LoVo (cell line): ENCODE measurements around the gene HBA1.
A peak's percentile ranks its signal among the peaks of the same experiment; 100 is the strongest.
"Not testable (repeated sequence)": the region's sequence is repeated elsewhere in the genome, so short reads cannot be mapped to it uniquely, and the experiment has no call there.

ENCODE experiments used
- DNase-seq: peaks from one replicate; pipeline ENCODE4 v3.0.0-alpha.2; 2016; ENCODE audit warnings: low spot score

HBA1 gene

DNA sequence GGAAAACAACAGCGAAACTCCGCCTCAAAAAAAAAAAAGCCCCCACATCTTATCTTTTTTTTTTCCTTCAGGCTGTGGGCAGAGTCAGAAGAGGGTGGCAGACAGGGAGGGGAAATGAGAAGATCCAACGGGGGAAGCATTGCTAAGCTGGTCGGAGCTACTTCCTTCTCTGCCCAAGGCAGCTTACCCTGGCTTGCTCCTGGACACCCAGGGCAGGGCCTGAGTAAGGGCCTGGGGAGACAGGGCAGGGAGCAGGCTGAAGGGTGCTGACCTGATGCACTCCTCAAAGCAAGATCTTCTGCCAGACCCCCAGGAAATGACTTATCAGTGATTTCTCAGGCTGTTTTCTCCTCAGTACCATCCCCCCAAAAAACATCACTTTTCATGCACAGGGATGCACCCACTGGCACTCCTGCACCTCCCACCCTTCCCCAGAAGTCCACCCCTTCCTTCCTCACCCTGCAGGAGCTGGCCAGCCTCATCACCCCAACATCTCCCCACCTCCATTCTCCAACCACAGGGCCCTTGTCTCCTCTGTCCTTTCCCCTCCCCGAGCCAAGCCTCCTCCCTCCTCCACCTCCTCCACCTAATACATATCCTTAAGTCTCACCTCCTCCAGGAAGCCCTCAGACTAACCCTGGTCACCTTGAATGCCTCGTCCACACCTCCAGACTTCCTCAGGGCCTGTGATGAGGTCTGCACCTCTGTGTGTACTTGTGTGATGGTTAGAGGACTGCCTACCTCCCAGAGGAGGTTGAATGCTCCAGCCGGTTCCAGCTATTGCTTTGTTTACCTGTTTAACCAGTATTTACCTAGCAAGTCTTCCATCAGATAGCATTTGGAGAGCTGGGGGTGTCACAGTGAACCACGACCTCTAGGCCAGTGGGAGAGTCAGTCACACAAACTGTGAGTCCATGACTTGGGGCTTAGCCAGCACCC lies 1.2 kb upstream of the HBA1 start:
- DNase-seq, result no peak

DNA sequence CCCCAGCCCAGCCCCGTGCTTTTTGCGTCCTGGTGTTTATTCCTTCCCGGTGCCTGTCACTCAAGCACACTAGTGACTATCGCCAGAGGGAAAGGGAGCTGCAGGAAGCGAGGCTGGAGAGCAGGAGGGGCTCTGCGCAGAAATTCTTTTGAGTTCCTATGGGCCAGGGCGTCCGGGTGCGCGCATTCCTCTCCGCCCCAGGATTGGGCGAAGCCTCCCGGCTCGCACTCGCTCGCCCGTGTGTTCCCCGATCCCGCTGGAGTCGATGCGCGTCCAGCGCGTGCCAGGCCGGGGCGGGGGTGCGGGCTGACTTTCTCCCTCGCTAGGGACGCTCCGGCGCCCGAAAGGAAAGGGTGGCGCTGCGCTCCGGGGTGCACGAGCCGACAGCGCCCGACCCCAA lies 474 bp upstream of the HBA1 start:
- DNase-seq, result not testable (repeated sequence)

DNA sequence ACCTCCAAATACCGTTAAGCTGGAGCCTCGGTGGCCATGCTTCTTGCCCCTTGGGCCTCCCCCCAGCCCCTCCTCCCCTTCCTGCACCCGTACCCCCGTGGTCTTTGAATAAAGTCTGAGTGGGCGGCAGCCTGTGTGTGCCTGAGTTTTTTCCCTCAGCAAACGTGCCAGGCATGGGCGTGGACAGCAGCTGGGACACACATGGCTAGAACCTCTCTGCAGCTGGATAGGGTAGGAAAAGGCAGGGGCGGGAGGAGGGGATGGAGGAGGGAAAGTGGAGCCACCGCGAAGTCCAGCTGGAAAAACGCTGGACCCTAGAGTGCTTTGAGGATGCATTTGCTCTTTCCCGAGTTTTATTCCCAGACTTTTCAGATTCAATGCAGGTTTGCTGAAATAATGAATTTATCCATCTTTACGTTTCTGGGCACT lies 928 bp downstream of the HBA1 start:
- peak; percentile 87 for DNase-seq

DNA sequence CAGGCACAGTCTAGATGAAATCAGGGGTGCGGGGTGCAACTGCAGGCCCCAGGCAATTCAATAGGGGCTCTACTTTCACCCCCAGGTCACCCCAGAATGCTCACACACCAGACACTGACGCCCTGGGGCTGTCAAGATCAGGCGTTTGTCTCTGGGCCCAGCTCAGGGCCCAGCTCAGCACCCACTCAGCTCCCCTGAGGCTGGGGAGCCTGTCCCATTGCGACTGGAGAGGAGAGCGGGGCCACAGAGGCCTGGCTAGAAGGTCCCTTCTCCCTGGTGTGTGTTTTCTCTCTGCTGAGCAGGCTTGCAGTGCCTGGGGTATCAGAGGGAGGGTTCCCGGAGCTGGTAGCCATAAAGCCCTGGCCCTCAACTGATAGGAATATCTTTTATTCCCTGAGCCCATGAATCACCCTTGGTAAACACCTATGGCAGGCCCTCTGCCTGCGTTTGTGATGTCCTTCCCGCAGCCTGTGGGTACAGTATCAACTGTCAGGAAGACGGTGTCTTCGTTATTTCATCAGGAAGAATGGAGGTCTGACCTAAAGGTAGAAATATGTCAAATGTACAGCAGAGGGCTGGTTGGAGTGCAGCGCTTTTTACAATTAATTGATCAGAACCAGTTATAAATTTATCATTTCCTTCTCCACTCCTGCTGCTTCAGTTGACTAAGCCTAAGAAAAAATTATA lies 1.6 kb downstream of the HBA1 start:
- no peak for DNase-seq

DNA sequence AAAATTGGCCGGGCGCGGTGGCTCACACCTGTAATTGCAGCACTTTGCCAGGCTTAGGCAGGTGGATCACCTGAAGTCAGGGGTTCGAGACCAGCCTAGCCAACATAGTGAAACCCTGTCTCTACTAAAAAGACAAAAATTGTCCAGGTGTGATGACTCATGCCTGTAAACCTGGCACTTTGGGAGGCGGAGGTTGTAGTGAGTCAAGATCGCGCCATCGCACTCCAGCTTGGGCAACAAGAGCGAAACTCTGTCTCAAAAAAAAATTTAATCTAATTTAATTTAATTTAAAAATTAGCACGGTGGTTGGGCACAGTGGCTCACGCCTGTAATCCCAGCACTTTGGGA lies 2.2 kb downstream of the HBA1 start:
- DNase-seq, result no peak

DNA sequence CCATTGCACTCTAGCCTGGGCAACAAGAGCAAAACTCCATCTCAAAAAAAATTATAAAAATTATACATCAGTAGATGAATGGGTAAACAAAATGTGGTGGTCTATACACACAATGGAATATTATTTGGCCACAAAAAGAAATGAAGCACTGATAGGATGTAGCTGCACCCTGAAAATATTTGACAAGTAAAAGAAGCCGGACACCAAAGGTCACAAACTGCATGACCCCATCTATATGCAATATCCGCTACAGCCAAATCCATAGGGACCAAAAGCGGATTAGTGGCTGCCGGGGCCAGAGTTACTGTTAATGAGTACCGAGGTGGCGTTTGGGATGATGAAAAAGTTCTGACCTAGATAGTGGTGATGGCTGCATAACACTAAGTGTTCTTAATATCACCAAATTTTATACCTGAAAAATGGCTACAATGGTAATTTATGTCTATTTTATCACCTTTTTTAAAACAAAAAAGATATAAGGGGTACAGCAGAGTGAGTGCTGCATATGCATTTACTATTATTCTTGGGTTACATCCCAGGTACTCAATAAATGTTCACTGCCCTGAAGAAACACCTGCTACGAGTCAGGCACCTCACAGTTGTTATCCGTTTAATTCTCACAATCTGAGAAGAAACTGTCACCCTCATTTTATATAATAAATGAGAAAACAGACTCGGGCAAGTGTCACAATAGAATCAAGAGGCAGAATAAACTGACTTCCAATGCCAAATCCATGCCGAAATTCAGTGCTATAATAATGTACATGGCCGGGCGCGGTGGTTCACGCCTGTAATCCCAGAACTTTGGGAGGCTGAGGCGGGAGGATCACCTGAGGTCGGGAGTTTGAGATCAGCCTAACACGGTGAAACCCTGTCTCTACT lies 3.0 kb downstream of the HBA1 start:
- no peak for DNase-seq

DNA sequence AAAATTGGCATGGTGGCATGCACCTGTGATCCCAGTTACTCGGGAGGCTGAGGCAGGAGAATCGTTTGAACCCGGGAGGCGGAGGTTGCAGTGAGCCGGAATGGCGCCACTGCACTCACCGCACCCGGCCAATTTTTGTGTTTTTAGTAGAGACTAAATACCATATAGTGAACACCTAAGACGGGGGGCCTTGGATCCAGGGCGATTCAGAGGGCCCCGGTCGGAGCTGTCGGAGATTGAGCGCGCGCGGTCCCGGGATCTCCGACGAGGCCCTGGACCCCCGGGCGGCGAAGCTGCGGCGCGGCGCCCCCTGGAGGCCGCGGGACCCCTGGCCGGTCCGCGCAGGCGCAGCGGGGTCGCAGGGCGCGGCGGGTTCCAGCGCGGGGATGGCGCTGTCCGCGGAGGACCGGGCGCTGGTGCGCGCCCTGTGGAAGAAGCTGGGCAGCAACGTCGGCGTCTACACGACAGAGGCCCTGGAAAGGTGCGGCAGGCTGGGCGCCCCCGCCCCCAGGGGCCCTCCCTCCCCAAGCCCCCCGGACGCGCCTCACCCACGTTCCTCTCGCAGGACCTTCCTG lies 3.7 kb downstream of the HBA1 start, which contains the start of gene HBQ1:
TSS of gene HBQ1 (plus strand) at position 359 of the 575 bp plus-strand sequence. CDS start at position 387, 28 bp downstream.
- no peak for DNase-seq

DNA sequence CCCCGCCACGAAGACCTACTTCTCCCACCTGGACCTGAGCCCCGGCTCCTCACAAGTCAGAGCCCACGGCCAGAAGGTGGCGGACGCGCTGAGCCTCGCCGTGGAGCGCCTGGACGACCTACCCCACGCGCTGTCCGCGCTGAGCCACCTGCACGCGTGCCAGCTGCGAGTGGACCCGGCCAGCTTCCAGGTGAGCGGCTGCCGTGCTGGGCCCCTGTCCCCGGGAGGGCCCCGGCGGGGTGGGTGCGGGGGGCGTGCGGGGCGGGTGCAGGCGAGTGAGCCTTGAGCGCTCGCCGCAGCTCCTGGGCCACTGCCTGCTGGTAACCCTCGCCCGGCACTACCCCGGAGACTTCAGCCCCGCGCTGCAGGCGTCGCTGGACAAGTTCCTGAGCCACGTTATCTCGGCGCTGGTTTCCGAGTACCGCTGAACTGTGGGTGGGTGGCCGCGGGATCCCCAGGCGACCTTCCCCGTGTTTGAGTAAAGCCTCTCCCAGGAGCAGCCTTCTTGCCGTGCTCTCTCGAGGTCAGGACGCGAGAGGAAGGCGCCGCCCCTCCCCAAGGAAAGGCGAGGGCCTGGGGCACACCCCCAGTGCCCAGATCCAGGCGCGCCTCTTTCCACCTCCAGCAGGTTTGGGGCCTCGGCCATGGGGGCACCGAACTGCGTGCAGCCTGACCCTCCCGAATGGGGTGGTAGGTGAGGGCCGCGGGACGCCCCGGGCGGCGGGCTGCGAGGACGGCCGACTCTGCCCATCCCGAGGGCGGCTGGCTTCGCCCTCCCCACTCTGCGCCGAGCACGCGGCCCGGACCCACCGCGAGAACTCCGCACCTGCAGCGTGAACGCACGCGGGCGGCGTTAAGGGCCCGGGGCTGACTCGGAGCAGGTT lies 4.4 kb downstream of the HBA1 start:
- peak; percentile 58 for DNase-seq

DNA sequence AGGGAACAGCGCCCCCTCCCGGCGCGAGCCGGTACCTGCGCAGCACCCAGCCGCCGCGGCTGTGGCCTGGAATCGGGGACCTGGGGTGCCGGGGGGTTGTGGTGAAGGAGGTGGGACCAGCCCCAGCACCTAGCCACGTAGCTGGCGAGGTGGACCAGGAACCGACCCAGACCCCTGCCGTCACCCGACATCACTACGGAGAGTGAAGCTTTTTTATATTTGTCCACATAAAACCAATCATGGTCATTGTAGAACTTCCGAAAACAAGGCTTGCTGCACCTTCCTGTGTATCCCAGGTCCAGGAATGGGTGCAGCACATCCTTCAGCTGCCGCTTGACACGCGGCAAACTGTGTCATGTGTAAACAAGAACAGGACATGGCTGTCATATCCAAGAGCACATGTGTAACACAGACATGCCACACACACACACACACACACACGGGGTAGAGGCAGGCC lies 5.1 kb downstream of the HBA1 start:
- no peak for DNase-seq

DNA sequence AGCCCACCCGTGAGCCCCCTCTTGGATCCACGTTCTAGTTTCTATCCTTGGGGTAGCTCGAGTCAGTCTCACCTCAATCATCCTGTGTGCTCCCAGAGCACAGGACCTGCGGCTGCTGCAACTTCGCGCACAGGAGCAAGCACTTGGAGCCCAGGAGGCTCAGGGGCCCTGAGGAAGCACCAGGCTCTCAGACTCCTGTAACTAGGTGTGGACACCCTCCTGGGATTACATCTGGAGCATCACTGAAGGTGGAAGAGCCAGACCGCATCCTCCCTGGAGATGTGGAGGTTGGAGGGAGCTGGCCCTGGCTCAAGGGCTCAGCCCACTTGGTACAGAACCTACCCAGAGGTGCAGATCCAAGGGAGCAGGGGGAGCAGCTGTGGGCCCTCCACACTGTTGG lies 6.5 kb downstream of the HBA1 start:
- DNase-seq, result no peak

DNA sequence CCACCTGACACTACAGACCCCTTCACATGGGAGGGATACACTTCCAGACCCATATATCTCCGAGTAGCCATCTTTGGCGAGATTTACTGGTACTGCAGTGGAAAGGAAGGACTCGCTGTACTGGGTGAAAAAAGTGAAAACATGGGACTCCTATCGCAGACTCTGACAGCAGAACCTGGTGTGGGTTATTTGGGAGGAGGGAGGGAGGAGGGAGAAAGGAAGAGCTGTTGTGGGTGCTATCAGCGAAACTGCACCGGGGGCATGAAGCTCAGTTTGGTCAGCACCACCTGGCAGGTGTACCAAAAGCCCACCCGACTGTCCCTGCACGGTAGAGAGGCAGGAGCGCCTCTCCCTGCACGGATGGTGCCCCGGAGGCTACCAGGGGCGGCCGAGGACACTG lies 8.7 kb downstream of the HBA1 start:
- DNase-seq, result no peak

DNA sequence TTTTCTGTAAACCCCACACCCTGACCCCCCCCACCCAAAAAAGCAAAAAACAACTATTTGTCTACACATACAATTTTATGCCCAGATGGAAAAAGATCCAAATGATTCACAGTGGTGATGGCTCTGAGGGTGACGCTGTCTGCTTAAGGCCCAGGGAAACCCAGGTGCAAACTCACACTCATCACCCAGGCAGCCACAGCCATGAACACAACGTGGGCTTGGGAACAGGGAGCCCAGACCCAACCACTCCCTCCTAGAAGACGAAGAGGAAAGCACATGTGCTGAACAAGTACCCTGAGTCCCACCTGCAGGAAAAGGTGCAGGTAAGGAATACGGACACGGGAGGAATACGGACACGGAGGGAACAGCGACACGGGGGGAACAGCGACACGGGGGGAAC lies 9.2 kb downstream of the HBA1 start:
- DNase-seq, result no peak

DNA sequence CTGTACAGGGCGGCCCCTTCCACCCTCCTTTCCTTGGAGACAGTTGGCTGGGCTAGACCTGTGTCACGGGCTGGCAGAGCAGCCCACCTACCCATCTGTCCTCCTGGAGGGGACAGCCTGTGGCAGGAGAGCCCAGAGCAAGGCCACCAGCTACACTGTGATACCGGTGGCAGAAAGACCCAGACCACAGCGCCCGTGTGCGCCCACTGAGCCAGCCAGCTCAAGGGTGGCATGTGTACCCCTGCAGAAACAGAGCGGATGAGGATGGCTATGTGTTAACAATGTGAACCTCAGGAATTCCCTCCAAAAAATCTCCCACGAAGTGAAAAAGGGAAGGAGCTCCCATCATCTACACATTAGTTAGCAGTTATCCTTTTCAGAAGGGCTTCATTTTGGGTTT lies 10.8 kb downstream of the HBA1 start:
- no peak for DNase-seq

DNA sequence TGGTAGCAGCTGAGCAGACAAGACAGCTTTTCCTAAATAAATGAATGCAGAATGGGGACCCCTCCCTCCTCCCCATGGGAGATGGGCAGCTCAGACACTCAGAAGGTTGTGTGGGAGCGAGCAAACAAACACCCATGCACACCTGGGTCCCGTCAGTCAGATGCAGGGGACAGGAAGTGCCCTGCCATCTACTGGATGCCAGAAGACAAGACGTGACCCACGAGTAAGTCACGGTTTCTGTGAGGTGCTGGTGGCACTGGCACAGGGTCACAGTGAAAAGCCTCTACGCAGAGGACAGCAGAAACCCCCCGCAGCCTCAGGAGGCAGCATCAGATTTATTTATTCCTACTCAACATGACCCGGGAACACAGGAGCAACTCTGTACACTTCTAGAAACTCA lies 12.2 kb downstream of the HBA1 start:
- DNase-seq, result no peak

DNA sequence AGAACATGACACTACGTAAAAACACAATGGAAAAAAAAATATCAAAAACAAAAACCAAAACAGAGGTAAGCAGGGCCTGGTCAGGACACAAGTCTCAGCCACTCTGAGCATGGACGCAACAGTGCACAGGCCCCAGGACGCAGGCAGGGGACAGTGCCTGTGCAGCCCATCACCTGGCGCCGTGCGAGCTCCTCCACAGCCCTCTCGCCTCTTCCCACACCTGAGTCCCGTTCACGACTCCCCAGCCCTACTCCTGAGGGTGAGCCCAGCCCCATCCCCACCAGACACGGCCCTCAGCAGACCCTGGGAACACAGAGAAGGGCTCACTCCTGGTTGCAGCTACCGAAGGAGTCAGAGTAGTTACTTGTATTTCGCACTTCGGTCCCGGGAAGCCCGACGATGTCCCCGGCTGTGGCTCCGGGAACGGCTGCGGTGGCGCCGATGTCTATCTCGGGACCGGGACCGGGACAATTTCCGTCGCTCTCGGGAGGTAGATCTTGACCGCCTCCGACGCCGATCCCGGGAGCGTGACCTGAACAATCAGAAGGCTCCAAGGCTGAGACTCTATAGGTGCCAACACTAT lies 13.2 kb downstream of the HBA1 start:
- DNase-seq, result no peak

DNA sequence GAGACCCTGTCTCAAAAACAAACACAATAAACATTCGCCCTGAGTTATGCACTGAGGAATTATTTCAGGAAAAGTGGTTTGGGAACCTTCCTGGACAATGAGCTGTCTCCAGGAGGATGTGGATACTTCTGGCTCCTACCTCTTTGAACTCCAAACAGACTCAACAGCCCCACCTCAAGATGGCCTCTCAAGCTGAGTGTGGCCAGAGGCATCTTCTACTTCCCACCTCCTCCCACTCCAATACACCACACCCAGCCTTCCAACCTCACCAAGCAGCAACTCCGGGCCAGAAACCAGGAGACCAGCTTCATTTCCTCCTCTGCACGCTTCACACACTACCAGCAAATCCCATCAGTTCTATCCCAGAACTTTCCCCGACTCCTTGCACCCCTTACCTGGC lies 15.4 kb downstream of the HBA1 start:
- DNase-seq, result no peak

DNA sequence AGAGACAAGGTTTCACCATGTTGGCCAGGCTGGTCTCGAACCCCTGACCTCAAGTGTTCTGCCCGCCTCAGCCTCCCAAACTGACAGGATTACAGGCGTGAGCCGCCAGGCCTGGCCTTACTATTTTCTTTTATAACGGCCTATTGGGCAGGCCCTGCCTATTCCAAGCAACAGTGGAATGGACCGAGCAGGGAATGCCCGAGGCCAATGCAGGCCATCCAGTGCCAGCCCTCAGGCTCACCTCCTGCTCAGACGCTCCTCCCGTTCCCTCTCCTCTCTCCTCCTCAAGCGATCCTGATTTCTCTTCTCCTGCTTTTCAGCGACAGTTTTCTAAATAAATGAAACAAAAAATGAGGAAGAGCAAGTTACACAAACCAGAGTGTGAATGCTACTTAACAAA lies 16.2 kb downstream of the HBA1 start:
- no peak for DNase-seq

DNA sequence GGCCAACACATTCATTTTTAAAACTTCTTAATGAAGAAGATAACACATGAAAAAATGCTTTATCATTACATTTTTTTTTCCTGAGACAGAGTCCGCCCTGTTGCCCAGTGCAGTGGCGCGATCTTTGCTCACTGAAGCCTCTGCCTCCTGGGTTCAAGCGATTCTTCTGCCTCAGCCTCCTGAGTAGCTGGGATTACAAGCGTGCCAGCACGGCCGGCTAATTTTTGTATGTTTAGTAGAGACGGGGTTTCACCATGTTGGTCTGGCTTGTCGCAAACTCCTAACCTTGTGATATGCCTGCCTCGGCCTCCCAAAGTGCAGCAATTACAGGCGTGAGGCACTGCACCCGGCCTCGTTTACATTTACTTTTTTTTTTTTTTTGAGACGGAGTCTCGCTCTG lies 17.0 kb downstream of the HBA1 start:
- no peak for DNase-seq

DNA sequence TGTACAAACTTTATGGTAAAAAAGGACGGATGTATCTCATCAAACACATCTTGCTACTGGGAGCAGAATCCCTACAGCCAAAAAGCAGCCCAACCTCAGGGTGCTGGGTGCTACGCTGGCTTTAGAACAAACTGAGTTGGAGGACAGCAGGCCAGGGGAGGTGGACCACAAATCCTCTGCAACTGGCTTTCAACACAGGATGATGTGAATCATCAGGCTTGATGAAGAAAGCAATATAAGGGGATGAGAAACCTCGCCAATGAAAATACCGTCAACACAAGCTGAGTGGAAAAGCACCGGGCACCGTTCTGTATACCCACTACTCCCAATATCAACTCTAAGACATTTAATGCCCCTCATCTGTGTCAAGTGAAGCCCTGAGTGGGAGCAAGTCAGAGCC lies 18.0 kb downstream of the HBA1 start:
- no peak for DNase-seq

DNA sequence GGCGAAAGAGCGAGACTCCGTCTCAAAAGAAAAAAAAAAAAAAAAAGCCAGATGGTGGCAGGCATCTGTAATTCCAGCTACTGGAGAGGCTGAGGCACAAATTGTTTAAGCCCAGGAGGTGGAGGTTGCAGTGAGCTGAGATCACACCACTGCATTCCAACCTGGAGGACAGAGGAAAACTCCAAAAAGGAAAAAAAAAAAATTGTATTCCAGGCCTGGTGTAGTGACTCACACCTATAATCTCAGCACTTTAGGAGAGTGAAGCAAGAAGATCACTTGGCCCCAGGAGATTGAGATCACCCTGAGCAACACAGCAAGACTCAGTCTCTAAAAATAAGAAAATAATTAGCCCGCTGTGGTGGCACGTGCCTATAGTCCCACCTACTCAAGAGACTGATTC lies 23.9 kb downstream of the HBA1 start:
- no peak for DNase-seq

DNA sequence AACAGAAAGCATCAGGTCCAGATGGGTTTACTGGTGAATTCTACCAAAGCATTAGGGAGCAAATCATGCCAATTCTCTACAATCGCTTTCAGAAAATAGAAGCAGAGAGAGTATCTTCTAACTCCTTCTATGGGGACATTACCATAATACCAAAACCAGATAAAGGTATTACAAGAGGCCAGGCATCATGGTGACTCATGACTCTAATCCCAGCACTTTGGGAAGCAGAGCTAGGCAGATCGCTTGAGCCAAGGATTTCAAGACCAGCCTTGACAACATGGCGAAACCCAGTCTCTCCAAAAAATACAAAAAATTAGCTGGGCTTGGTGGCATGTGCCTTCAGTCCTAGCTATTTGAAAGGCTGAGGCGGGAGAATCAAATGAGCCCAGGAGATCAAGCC lies 26.8 kb downstream of the HBA1 start:
- DNase-seq, result no peak
